Mucosa of descending colon (tissue), 3 donors: Measurements from ENCODE around the gene HLA-F. TPM values are rescaled to one million over a fixed set of nuclear protein-coding genes. Genes with fewer than 3 reads are reported as not detected.

Source experiments
- ATAC-seq: fragments of 200-7000 bp; cut with Tn5 transposase; one replicate; pipeline ENCODE4 v1.9.1; 2020; ENCODE audit warnings: mild to moderate bottlenecking, moderate library complexity
- DNase-seq, 3 donors: peaks; one replicate each; pipeline ENCODE4 v3.0.0-alpha.2; 2020
- H3K36me3 ChIP-seq: fragments of 200-600 bp; one replicate; pipeline ENCODE4 v1.8.0; 2021; ENCODE audit warnings: low read depth, mild to moderate bottlenecking
- H3K4me1 ChIP-seq: fragments of 200-600 bp; one replicate; pipeline ENCODE4 v1.8.0; 2021; ENCODE audit warnings: low read depth, mild to moderate bottlenecking
- H3K4me3 ChIP-seq: fragments of 200-600 bp; one replicate; pipeline ENCODE4 v1.8.0; 2021; ENCODE audit warnings: mild to moderate bottlenecking
- H3K9me3 ChIP-seq: fragments of 200-600 bp; one replicate; pipeline ENCODE4 v1.8.0; 2021; ENCODE audit warnings: mild to moderate bottlenecking
- intact Hi-C, 2 donors: fragments of 100-400 bp; cut with DNase I in 1 of 2; cut with micrococcal nuclease in 1 of 2; formaldehyde crosslinking; loops; one replicate each; pipeline versions ENCODE4 v1.11.0 to v1.11.1; 2022; cut with DNase I, micrococcal nuclease
- total RNA-seq, 3 donors: library from RNA; stranded (reverse); fragmentation: NEBNext Ultra II Directional in 2 of 3; extraction: Animal tissue kit (Norgen Biotek cat#: 25700) in 2 of 3; gene quantifications; one replicate each; pipeline versions ENCODE4 v1.2.1 to v1.2.4, GENCODE V29; 2021 to 2023
- TF ChIP-seq, protein P1 (sequence below): fragments of 200-600 bp; IDR thresholded peaks from one replicate; pipeline ENCODE4 v1.8.0; 2022; ENCODE audit warnings: antibody characterized with exemption, mild to moderate bottlenecking
- donor health status: DM: no; HTN: no; CAD: no; lungs with moderate emphysema.
- donor health status: DM: no; HTN: no; CAD: no.
- donor health status: DM: no; HTN: yes; CAD: no.

HLA-F gene
- total RNA-seq, 3 donors from 2014 or later, result 151 to 416 (median 198) TPM

DNA sequence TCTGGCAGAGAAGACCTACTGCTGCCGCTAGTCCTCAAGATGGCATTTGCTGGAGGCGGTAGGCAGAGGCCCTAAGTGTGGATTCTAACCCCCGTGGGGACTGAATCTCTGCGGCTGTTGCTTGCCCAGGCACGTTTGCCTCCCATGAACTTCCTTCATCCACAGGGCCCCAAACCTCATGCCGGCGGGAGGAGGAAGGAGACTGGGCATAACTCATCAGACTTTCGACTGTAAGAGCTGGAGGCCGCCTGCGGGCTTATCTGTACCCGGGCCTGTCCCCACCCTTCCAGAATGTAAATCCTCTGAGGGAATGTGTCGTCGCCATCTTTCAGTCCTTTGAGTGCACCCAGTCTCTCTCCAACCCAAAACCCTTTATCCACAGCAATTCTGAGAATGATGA, 43.3 kb upstream of the HLA-F start:
- H3K9me3 ChIP-seq, result no peaks in the 10 kb centered on the region
- TF ChIP-seq, protein P1, sequence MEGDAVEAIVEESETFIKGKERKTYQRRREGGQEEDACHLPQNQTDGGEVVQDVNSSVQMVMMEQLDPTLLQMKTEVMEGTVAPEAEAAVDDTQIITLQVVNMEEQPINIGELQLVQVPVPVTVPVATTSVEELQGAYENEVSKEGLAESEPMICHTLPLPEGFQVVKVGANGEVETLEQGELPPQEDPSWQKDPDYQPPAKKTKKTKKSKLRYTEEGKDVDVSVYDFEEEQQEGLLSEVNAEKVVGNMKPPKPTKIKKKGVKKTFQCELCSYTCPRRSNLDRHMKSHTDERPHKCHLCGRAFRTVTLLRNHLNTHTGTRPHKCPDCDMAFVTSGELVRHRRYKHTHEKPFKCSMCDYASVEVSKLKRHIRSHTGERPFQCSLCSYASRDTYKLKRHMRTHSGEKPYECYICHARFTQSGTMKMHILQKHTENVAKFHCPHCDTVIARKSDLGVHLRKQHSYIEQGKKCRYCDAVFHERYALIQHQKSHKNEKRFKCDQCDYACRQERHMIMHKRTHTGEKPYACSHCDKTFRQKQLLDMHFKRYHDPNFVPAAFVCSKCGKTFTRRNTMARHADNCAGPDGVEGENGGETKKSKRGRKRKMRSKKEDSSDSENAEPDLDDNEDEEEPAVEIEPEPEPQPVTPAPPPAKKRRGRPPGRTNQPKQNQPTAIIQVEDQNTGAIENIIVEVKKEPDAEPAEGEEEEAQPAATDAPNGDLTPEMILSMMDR, result no peak
- DNase-seq (no peak), ATAC-seq (no peak)
- intact Hi-C loops, result no loop called here
- no peaks in the 10 kb centered on the region for H3K4me1 ChIP-seq
- no peaks in the 10 kb centered on the region for H3K36me3 ChIP-seq
- H3K4me3 ChIP-seq, result no peak overlapping the region

DNA sequence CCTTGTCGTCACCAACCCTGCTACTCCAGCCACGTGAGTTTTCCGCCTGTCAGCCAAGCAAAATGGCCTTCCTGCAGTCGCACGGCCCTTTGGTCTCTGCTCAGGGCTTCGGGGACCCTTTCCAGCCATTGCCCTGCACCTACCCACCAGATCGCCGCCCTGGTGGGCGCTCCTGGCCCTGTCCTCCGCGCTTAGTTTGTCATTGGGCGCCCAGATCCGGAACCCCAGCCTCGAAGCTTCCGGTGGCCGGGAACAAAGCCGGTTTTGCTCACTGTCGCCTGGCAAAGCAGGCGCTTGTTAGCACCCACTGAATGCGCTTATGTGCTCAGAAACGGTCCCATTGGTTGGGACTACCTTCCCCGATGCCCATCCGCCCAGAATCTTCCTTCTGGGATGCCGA, 42.8 kb upstream of the HLA-F start:
- no peaks in the 10 kb centered on the region for H3K36me3 ChIP-seq

DNA sequence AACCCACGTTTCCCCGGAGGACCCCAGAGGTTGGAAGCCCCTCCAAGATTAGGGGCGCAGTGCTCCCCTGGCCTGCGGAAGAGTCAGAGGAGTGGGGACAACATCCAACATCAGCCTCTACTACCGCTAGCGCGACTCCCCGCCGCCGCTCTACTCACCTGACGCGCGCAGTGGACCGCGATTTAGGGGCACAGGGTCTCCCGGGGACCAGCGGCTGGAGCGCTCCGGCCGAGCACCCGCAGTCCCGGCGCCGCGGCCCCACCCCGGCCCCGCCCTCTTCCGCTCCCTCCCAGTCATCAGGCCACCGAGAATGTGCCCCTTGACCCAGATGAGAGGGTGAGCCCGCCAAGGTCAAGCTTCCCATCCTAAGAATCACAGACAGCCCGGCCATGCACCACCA, 42.3 kb upstream of the HLA-F start, which contains the start of gene ZFP57:
Gene ZFP57 (minus strand): TSS at position 249 of the 400 bp plus-strand sequence. CDS start 4,149 bp downstream, outside the sequence.
- ATAC-seq (no peak), DNase-seq (no peak)
- Histone ChIP-seq H3K4me3 (no peak within 1 kb of the TSS), H3K4me1 (no peaks in the 10 kb centered on the region), H3K36me3 (no peaks in the 10 kb centered on the region), H3K9me3 (no peaks in the 10 kb centered on the region)
- intact Hi-C loops, result no loop called here
- TF ChIP-seq, protein P1, result no peak

More for the DNA sequence above, 42.8 kb upstream of the HLA-F start:
- Histone ChIP-seq H3K9me3 (no peaks in the 10 kb centered on the region), H3K4me3 (no peak overlapping the region), H3K4me1 (no peaks in the 10 kb centered on the region)
- ATAC-seq (no peak), DNase-seq (no peak)
- TF ChIP-seq, protein P1, result no peak
- intact Hi-C loops, result no loop called here

DNA sequence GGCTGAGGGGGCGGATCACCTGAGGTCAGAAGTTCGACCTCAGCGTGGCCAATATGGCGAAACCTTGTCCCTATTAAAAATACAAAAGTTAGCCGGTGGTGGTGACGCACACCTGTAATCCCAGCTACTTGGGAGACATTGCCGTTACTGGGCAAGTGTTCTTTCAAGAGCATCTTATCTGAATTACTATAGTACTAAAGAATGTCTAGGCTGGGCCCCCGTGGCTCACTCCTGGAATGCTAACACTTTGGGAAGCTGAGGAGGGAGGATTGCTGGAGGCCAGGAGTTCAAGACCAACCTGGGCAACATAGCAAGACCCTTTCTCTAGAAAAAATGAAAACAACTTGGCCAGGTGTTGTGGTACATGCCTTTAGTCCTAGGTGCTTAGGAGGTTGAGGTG, 41.4 kb upstream of the HLA-F start:
- ATAC-seq, result no peak
- no peaks in the 10 kb centered on the region for H3K36me3 ChIP-seq
- H3K9me3 ChIP-seq, result no peaks in the 10 kb centered on the region
- intact Hi-C loops, result no loop called here
- DNase-seq, result no peak
- TF ChIP-seq, protein P1, result no peak
- H3K4me3 ChIP-seq, result no peak overlapping the region
- no peaks in the 10 kb centered on the region for H3K4me1 ChIP-seq

DNA sequence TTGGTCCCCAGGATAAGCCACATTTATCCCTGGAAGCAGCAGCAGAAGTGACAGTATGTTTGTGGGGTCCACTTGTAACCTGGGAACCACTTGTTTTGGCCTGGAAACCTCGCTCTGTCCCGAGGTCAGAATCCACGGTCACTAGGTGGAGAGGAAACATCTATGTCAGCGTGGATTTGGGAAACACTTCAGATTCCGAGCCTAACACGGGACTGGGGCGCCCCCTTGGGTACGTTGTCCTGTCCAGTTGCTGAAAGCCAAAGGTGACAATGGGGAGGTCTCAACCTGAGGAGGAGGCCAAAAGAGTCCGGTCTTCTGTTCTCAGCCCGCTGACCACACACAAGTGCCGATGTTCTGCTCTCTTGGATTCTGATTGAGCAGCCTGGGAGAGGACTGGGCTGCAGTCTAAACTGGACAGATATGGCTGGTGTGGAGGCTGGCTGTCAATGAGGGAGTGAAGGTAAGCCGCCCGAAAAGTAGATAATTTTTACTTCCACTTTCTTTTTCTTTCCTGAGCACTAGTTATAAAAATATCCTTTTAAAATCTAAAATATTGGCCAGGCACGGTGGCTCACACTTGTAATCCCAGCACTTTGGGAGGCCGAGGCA, 37.4 kb upstream of the HLA-F start:
- no peak overlapping the region for H3K4me3 ChIP-seq
- H3K4me1 ChIP-seq, result no peaks in the 10 kb centered on the region
- TF ChIP-seq, protein P1, result no peak
- intact Hi-C loops, result no loop called here
- no peaks in the 10 kb centered on the region for H3K9me3 ChIP-seq
- ATAC-seq (no peak), DNase-seq (no peak)
- no peaks in the 10 kb centered on the region for H3K36me3 ChIP-seq

DNA sequence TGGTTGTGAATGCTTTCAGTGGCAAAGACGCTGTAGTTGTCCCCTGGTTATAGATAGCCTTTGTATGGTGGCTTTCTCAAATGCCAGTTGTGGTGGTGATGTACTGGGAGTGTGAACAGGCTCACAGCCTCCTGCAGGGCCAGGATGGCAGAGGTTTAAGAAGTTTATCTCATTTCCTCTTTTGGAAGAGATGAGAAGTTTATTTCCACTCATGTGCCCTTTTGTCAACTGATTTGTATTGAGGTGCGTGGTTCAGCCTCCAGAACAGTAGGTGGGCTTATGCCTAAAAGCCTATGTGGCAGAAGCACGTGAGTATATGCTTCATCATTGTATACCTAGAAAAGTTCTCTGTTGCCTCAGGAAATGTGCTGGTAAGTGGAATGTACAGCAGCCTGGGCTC, 28.6 kb upstream of the HLA-F start:
- no peak for ATAC-seq
- DNase-seq, result no peak
- TF ChIP-seq, protein P1, result no peak
- Histone ChIP-seq H3K4me3 (no peak overlapping the region), H3K36me3 (no peaks in the 10 kb centered on the region), H3K4me1 (no peaks in the 10 kb centered on the region), H3K9me3 (no peaks in the 10 kb centered on the region)
- intact Hi-C loops, result no loop called here
